ENCODE results near the gene MLN.

The MLN gene

GRCh38 chr6:33752646-33753015 lies 51.2 kb downstream of the MLN start:
- no peak for DNase-seq (ENCODE audit: low read depth, low spot score)

DNA sequence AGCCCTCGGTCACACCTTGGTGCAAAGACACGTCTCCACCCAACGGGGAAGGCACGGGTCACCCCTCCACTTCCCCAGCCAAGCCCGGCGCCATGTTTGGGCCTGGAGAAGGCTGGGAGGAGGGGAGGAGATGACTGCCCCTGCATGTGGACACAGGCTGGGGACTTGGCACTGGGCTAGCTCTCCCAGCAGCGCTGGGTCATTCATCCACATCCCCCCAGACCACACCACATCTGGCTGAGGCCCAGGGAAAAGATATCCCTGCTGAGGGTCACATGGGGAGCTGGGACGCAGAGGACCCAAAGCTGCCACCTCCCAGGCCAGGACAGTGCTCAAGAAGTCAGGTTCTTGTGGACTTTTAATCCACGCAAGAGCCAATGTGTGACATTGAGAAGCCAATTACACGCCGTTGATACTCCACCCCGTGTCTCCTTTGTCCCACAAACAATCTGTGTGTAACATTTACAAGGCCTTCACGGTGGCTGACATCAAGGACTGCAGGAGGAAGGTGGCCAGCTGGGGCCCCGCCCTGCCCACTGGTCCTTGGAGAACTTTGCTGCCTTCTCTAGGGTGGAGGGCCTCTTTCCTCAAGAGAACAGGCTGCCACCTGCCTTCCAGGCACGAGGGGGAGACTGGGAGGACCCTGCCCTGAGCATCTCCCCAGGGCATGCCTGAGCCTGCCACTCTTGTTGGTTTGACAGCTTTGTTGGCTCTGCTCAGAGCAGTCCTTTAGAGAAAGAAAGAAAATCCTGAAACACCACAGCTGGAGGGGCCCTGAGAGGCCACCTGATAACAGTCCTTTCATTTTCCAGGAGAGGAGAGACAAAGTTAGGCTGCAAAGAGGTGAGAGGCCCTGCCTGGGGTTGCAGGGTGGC lies 51.8 kb downstream of the MLN start:
- DNase-seq (ENCODE audit: low read depth, low spot score): no peak

- no peak for DNase-seq (ENCODE audit: low read depth, low spot score)
Measured at GRCh38 chr6:33750244-33750991, 53.4 kb downstream of the MLN start.

DNA sequence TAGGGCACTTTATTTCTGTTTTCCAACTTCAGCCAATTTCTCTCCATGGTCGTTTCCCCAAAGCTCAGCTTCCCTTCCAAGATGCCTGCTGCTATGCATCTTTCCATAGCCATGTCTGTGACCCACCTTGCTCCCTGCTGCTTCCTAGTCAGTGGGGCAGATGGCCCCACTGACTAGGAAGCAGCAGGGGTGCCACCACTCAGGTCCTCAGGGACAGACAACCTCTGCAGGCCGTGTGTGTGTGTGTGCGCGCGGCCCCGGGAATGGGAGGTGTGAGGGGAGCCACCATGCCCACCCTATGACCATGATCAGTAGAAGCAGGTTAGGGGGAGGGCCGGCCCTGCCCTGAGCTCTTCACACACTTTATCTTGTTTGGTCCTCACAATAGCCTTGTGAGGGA lies 54.4 kb downstream of the MLN start:
- DNase-seq (ENCODE audit: low read depth, low spot score): no peak

GRCh38 chr6:33748841-33749240 lies 55.0 kb downstream of the MLN start:
- DNase-seq (ENCODE audit: low read depth, low spot score): no peak

DNA sequence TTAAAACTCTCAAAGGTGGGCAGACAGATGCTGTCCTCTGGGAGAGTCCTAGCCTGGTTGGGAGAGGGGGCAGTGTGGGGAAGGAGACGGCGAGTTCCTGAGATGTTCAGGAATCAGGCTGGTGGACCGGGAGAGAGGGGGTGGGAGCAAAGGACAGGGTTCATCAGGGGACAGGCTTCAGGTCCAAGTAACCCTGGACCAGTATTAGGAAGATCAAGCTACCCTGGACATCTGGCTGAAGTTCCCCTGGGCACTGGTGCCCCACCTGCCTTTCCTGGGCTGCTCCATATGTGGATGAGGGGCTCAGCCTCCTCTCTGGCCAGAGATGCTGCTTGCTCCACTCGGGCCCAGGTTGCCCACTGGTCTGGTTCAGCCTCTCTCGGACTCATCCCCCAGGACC lies 56.0 kb downstream of the MLN start:
- DNase-seq (ENCODE audit: low read depth, low spot score): no peak

GRCh38 chr6:33746651-33747100 lies 57.1 kb downstream of the MLN start, which contains the start of gene IP6K3:
TSS of gene IP6K3 (minus strand) at chr6:33746905. CDS start at chr6:33735476, 11,429 bp downstream.
- peak; percentile 15 for DNase-seq (ENCODE audit: low read depth, low spot score)

DNA sequence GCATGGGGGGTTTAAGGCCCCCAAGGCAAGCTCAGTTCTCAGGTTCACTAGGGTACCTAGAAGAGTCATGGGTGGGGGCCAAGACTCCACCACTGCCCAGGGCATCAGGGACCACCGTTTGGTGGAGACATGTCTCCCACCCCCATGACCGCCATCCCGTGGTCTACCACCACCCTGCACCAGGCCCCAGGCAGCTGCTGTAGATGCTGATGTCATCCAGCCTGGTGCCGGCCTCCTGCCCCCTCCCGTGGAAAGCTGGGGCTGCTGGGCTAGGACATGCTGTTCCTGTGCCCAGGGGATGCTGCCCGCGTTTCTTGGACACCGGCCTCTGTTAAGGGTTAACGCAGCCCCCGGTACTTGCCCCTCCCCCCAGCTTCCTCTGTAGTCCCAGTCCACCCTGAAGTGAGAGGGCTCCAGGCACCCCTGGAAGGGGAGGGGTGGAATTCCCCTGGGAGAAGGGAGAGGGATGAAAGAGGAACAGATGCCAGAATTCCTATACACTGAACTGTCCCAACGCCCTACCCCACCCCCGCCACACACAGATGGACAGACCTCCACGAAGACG lies 57.7 kb downstream of the MLN start:
- DNase-seq (ENCODE audit: low read depth, low spot score): peak; percentile 68

- no peak for DNase-seq (ENCODE audit: low read depth, low spot score)
Measured at GRCh38 chr6:33745548-33745947, 58.3 kb downstream of the MLN start.

DNA sequence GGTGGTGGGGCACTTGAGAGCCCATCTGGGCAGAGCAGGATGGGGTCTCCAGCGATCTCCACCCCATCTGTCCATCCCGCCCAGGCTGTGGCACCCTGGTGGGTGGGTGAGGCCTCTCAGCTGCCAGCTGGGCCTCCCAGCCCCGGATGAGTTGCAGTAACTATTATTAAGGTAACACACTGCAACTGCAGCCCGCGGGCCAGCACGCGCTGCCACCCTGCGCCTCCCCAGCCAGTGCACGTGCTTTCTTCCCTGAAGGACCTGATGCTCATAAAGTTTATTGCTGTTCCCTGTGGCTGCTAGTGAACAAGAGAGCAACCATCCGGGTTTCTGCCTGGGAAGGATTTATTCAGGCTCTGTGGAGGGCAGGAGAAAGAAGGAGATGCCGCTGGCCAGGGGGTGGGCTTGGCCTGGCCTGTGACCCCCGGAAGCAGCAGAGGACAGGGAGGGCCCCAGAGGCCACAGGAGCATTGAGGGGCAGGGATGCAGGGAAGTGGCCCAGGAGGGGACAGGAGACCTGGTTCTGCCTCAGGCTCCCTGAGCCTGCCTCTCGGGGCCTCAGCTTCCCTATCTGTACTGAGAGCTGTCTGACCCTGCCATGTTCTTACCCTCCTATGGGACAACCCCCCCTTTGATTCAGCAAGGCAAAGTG lies 58.8 kb downstream of the MLN start:
- DNase-seq (ENCODE audit: low read depth, low spot score): no peak

Measured in astrocyte of the hippocampus (primary cell).